T follicular helper cell (primary cell): ENCODE measurements around the gene PCGF1.
"Not testable (repeated sequence)": the region's sequence is repeated elsewhere in the genome, so short reads cannot be mapped to it uniquely, and the experiment has no call there.

Experiments
- DNase-seq: peaks from one replicate; pipeline ENCODE4 v3.0.0-alpha.2; 2020; ENCODE audit warnings: low read depth

Gene PCGF1

DNA sequence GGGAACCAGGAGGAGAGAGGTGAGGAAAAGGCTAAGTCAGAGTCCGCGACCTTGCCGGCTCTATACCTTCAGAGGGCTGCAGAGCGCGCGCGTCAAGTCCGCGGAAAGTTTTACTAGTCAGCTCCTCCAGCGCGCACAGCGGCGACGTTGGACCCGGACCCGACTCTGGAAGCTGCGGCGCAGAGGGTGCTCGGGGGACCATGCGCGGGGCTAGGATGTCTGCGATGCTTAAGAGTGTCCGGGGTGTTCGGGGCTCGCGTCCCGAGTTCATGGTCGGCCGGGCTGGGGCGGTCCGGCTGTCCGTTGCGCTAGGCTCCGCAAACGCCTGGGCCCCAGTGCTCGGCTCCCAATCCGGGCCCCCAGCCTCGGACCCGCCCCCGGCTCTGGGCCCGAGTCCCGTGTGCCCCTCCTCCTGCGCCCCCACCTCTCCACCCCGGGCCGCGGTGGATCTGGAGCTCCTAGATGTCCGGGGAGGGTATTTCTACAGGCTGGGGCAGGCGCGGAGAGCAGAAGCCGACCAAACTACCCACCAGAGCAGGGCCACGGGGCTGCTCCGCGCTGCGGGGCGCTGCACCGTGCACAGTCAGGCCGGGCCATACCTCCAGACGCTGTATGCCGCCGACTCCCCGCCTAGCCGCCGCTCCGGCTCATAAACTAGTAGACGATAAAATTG, 8.1 kb downstream of the PCGF1 start, which contains the start of gene LBX2:
Gene LBX2 (minus strand): TSS at position 337 of the 673 bp plus-strand sequence. CDS start 66 bp downstream, at position 271.
- DNase-seq = no peak

DNA sequence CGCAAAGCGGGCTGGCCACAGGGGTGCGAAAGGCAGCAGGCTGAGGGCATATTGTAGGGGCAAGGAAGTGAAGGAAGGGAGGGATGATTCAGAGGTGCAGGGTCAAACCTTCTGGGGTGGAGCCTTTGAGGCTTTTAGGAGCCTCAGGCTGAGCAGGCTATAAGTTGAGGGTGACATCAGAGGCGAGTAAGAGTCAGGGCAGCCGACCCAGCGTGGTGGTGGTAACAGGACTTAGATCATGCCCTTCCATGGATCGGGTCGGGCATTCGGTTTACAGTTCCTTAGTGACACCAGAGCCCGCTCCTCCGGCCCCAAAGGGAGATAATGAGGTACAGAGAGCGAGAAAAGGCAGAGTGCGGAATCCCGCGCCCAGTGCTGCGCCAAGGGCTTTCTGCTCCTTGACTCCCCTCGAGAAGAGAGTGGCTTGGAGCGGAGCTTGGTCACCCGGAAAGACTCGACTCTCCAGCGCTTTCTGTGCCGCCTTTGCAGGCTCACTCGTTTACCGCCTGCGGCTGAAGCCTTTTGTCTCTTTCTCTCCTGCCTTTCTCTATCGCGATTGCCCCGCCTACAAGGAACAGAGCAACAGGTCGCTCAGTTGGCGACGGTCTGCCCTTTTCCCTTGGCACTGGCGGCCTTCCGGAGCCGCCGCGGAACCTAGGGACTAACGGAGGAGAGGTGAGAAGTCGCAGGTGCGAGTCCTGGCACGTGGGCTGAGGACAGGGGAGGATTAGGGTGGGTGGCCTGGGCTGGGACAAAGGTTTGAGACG, 8.8 kb downstream of the PCGF1 start:
- no peak for DNase-seq

DNA sequence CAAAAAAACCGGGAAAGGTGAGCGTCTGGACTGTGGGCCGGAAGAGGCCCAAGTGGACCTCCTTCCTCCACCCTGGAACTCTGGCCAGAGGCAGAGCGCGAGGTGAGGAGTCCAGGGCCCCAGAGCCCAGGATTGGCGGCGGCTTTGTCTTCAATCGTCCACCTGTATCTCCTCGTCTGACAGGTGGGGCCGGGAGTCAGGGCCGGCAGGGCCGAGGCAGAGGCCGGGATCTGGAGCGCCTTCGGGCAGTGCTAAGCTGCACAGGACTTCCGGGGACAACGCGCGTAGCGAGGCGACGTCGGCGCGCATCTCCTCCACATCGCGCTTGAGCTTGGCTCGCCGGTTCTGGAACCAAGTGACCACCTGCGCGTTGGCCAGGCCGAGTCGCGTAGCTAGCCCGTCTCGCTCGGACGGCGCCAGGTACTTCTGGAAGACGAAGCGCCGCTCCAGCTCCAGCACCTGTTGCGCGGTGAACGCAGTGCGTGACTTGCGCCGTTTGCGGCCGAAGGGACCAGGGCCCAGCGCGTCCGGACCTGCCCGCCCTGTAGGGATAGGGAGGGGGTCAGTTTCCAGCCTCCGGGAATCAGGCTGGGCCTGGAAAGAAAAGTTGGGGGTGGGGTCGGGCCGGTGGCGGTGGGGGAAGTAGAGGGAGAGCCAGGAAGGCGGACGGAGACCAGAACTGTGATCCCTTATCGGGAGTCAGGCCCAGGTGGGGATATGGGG, 9.6 kb downstream of the PCGF1 start:
- no peak for DNase-seq

DNA sequence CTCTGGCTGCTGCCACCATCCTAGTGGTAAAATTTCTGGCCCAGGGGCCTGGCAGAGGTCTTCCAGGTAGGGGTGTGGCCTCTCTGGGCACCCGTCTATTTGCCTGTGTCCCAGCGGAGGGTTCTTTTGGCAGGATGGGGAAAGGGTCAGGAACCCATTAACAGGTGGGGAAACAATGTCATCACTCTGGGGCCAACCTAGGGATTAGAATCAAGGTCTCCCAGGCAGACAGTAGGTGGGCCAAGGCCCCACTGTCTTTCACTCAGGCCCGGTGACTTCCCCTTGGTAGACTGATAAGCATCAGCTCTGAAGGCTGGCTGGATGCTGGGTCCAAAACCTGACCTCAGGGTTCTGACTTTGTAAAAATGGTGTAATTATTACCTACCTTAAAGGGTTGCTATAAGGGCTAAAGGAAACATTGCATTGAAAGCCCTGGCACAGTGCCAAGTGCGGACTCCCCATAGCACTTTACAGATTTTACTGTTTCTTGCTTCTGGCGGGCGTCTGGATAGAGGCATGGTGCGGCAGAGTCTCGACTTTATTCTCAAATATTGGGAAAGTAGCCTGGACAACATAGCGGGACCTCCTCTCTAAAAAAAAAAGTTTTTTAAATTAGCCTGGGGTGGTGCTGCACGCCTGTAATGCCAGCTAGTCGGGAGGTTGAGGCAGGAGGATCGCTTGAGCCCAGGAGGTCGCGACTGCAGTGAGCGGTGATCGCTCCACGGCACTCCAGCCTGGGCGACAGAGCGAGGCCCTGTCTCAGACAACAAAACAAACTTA, 10.3 kb downstream of the PCGF1 start:
- no peak for DNase-seq

GRCh38 chr2:74495440-74495839, 12.1 kb downstream of the PCGF1 start:
- DNase-seq = no peak

DNA sequence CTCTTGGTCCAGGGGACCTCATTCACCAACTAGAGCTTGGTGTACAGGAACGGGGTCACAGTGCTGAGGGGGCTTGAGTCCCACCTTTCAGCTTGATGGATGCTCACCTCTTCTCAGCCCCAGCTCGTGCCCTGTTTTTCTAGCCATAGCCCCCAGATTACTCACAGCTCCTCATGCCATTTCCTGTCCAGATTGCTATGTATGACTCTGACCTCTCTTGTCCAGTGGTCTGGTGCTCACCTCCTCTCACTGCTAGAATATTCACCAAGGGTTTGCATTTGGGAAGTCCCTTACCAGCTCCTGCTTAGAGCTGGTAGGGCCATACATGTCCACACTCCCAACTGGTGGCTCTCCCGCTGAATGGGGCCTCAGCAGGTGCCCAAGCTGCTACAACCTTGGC, 13.9 kb downstream of the PCGF1 start:
- no peak for DNase-seq

DNA sequence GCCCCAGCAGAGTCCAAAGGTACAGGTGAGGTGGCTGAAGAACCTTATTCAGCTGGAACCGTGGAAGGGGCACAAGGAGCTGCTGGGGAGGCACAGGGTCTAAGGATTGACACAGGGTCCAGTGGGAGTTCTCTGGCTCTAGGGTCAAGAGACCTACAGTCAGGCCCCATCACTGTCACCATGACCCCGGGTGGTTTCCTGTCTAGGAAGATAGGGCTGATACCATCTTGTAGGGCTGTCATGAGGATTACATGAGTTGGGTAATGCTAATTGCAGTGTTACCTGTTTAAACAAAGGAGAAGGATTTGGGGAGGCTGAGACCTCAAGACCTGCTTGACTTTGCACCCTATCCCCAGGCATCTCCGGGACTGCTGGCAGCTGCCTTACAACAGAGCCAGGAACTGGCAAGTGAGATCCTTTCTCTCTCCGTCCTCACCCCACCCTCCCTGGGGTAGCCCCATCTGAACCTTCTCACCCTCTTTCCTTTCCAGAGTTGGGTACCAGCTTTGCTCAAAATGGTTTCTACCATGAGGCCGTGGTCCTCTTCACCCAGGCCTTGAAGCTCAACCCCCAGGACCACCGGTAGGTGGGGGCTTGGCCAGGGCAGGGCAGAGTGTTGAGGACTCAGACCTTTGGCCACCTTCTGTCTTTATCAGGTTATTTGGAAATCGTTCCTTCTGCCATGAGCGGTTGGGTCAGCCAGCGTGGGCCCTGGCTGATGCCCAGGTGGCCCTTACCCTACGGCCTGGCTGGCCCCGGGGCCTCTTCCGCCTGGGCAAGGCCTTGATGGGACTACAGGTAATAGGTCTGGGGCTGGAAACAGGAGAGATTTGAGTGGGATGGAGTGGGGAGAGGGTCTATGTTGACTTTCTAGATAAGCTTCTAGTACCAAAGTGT, 15.6 kb downstream of the PCGF1 start:
- DNase-seq = no peak

DNA sequence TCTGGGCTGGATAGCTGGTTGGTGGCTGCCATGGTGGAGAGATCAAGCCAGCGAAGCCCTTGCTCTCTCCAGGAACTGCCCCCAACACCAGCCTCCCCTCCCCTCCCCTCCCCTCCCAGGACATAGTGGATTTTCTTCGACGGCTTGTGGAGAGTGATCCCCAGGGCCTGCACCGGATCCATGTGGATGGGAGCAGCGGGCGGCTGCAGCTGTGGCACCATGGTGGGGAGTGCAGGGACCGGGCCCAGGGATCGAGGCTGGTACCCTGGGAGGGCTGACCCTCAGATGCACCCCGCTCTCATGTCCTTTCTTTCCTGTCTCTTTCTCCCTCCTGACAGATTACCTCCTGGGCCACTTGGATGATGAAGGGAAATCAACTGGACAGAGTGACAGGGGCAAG, 17.6 kb downstream of the PCGF1 start:
- DNase-seq = no peak

- no peak for DNase-seq
These were observed 18.6 kb downstream of the PCGF1 start for GRCh38 chr2:74488643-74489481.

DNA sequence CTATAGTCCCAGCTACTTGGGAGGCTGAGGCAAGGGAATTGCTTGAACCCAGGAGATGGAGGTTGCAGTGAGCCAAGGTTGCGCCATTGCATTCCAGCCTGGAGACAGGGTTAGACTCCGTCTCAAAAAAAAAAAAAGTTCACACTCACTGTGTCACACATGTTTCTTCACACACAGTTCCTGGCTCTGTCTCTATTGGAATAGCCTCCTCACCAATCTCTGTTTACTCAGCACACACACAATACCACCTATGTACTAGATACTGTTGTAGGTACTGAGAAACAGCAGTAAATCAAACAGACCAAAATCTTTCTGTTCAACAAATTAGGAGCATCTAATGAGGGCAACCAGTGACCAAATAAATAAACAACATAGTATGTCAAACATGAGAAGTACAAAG, 21.4 kb downstream of the PCGF1 start:
- DNase-seq = no peak

- DNase-seq = not testable (repeated sequence)
These were observed 23.8 kb downstream of the PCGF1 start for GRCh38 chr2:74483675-74484164.

GRCh38 chr2:74482801-74483674, 24.5 kb downstream of the PCGF1 start, which contains the start of the genes CCDC142 and TTC31:
Gene CCDC142, minus strand, starts transcription at chr2:74482998. Its CDS starts 161 bp downstream, at chr2:74482837.
Gene TTC31, plus strand, starts transcription at chr2:74483081. Its CDS starts 15 bp downstream, at chr2:74483096.
- DNase-seq = peak; percentile 90

DNA sequence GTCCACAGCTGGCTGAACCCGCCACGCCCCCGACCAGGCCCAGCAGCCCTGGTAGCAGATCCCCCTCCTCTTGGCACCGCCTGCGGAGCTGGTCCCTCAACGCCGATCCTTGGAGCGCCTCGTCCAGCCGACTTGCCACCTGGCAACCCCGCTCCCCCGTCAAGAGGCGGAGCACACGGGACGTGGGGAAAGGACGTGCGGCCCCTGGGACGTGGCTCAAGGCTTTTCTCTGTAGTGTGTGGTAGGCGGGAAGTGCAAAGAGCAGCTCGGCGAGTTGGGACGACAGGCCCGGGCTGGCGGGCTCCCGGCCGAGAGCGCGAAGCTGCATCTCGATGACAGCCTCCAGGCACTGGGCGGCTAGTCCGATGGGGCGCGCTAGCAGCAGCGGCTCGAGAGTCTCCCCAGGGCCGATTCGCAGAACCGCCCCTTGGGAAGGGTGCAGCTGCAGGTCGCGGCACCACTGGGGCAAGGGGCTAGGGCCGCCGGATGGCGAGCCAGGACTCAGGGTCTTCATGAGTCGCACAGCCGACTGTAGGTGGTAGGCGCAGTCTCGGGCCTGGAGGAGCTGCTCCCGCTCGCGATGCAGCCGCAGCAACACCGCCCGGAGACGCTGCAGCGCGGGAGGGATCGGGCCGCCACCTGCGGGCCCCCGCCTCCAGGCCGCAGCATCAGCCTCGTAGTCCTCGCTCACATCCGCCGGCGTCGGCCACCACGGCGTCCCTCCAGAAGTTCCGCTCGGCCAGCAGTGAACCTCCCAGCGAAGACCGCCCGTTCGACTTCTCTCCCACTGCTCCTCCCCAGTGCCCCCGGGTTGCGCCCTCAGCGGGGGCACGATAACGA, 25.3 kb downstream of the PCGF1 start:
- DNase-seq = peak; percentile 23

DNA sequence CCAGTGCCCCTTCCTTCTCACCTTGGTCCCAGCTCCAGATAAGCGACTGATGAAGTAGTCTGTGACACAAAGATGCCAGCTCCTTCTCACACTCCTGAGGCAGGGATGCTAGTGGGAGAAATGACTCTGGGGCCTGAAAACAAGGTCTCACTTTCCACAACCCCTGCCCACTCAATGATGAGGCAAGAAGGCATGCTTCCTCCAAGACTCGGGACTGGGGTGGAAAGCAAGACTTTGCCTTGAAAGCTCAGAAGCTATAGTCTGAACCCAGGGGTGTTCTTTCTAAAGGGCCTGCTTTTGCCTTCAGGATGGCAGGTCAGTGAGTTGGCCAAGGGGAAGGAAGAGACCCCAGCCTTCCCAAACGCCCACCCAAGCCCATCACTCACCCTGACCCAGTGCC, 26.1 kb downstream of the PCGF1 start:
- no peak for DNase-seq

GRCh38 chr2:74474899-74475298, 32.6 kb downstream of the PCGF1 start:
- DNase-seq = no peak

DNA sequence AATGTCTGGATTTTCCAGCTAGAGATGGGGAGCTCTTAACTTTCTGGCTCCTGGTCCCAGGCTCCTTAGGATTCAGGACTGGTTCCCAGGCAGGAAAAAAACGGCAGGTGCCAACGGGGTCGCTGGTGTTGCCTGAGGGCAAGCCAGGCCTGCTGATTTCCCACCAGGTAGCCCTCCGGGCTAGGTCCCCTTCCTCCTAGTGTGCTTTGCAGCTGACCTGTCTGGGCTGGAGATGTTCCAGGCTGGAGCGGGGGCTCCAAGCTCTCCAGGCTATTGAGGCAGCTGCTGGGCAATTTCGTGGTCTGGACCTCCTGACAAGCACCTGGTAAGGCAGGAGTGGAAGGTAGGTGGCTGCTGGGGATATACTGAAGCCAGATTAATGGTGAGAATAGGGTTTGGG, 33.0 kb downstream of the PCGF1 start:
- DNase-seq = no peak

GRCh38 chr2:74472945-74473258, 34.6 kb downstream of the PCGF1 start:
- no peak for DNase-seq
